Gastrocnemius medialis (tissue), 4 donors: ENCODE data around the gene RTN4RL1.

Source experiments
- CTCF ChIP-seq, 5 experiments: fragments of 450-650 bp in 3 of 5; fragments of 200-600 bp in 2 of 5; sonication (generic) in 2 of 5; IDR thresholded peaks in 4 of 5; conservative IDR thresholded peaks in 1 of 5; 1 replicate in 4 of 5; 2 replicates in 1 of 5; pipeline ENCODE4 v1.5.1; 2016 to 2019; ENCODE audit warnings: antibody characterized with exemption in 5 of 5, mild to moderate bottlenecking in 3 of 5, moderate library complexity in 3 of 5
- POLR2A ChIP-seq, 2 donors: fragments of 450-650 bp; IDR thresholded peaks; one replicate each; pipeline ENCODE4 v1.6.1; 2017; ENCODE audit warnings: antibody characterized with exemption in 2 of 2, mild to moderate bottlenecking in 2 of 2, moderate library complexity in 2 of 2

GRCh38 chr17:1918346-1919162 lies 106.6 kb downstream of the RTN4RL1 start:
- TF ChIP-seq CTCF (IDR thresholded peaks at IDR 0.05 in 4 of 5, conservative IDR thresholded peaks at IDR 0.05 in 1 of 5) (no peak), POLR2A (IDR thresholded peaks at IDR 0.05) (no peak)
